Glomerular visceral epithelial cell (primary cell): ENCODE measurements around the gene ZMYND11.

ENCODE experiments used
- DNase-seq: peaks from one replicate; pipeline ENCODE4 v3.0.0-alpha.2; 2016; ENCODE audit errors: extremely low spot score

ZMYND11 gene

DNA sequence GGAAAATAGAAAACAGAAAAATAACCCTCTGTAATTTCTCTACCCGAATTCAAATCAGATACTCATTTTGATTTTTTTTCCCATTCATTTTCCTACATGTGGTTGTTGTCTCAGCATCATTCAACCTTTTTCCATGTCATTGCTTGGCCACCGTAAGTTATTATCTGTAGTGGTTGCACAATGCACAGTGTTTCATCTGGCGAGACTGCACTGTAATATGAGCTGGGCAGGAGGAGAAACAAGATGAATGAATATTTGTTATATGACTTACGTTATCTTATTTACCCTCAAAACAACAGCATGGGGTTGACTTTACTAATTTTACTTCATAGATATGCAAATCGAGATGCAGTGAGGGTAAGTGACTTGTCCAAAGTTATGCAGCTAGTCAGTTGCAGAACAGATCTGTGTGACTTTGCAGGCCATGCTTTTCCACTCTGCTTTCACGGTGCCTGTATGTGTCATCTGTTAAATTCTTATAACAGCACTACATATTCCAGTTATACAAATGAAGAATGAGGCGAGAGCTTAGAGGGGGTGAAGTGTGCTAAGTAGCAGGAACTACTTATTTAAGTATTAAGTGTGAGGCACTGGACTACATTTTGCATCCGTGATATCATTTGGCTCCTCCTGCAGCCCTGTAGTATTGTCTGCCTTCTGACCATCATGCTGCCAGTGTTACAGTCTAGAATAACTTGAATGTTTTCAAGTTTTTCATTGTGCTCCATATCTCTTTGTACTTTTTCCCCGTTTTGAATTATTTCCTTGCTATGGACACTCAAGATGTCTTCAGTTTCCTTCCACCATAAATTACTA lies 56.7 kb downstream of the ZMYND11 start:
- no peak for DNase-seq

DNA sequence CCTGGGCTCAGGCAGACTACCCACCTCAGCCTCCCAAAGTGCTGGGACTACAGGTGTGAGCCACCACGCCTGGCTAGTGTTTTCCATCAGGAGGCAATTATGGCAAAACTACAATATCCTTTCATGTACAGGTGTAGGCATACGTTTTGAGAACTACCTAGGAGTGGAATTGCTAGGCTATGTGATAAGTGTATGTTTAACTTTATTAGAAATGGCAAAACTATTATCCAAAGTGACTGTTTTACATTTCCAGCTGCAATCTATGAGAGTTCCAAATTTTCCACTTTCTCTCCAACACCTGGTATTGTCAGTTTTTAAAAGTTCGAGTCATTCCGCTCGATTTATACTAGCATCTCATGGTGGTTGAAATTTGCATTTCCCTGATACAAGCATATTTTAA lies 59.0 kb downstream of the ZMYND11 start:
- DNase-seq = no peak

DNA sequence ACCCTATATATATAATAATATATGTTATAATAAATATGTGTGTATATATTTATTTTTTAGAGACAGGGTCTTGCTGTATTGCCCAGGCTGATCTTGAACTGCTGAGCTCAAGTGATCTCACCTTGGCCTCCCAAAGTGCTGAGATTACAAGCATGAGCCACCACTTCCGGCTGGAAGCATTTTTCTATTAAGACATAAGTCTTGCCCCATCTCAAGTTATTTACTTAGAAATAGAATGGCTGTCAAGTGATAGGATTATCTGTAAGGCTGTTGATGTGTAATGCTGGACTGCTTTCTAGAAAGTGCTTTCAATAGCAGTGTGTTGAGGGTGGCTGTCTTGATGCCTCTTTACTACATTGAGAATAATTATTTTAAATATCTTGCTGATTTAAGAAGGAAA lies 65.2 kb downstream of the ZMYND11 start:
- DNase-seq = no peak

DNA sequence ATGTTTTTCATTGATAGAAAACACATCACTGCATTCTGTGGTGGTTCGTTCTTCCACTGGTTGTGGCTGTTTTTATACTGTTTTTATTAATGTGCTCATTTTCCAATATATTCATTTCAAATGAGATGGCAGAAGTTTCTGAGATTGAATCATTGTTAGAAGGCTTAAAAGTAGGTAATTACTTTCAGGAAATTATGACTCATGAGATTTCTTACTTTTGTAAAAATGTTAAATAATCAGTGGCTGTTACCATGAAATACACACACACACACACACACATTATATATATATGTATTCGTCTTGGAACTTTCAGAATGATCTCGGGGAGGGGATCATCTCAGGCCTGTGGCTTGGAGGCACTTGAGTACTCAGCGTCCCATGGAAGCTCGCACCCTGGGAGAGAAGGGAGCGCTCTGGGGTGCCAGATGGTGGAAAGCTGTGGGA lies 66.1 kb downstream of the ZMYND11 start:
- peak; percentile 5 for DNase-seq

DNA sequence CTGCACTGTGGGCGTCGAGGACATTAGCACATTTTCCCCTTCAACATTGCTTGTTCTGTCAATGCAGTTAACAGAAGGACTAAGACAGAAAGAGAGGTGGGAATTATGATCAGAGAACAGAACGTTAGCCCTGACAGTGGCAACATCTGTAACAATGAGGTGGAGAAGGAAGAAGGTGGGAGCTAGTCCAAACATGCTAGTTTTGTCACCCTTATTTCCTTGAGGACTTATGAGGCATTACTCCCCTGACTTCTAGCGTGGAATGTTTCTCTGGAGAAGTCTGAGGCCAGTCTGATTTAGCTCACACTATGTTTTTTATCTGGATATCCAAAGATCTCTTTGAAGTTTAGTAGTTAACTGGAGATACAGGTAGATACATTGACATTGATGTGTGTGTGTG lies 73.4 kb downstream of the ZMYND11 start:
- no peak for DNase-seq

DNA sequence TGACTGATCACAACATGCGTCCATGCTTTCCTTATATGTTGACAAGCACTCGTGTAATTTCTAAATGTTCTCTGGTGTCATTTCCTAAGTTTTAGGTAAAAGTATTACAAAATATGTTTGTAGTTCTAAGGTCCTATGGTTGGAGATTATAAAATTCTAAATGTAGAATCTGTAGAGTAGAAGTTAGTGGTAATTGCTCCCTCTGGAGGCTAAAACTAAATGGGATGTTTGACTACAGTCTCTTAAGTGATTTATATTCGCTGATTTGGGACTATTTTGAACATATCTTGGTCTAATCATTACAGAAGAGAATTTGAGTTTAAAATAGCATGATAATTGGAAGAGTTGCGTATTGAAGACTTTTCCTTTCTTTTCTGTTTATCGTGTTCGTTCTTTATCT lies 74.1 kb downstream of the ZMYND11 start:
- no peak for DNase-seq

DNA sequence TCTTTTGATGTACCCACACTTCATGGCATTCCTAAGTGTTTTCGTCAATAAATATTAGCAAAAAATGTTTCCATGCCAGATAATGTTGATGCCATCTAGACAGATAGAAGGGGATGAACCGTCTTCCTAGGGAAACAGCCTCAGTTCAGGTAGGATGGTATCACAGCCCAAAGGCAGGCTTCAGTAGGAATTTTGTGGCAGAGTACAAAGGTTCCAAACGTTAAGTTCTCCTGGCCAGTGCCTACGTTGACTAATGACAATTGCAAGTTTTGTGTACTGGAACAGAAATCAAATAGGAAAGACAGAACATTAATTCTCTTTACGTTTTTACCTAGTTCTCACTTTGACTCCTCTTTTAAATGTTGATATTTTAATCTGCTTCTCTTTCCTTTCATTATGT lies 75.0 kb downstream of the ZMYND11 start:
- no peak for DNase-seq

DNA sequence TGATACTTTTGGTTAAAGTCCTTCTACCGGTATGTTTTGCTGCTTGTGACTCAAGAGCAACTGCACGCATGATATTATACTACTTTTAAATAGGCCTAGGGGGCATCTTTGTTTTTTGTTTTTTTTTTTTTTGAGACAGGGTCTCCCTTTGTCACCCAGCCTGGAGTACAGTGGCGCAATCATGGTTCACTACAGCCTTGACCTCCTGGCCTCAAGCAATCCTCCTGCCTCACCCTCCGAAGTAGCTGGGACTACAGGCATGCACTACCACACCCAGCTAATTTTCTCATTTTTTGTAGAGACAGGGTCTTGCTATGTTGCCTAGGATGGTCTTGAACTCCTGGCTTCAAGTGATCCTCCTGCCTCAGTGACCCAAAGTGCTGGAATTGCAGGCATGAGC lies 80.2 kb downstream of the ZMYND11 start:
- DNase-seq = no peak

- no peak for DNase-seq
Measured at GRCh38 chr10:218798-219197, 83.5 kb downstream of the ZMYND11 start.

DNA sequence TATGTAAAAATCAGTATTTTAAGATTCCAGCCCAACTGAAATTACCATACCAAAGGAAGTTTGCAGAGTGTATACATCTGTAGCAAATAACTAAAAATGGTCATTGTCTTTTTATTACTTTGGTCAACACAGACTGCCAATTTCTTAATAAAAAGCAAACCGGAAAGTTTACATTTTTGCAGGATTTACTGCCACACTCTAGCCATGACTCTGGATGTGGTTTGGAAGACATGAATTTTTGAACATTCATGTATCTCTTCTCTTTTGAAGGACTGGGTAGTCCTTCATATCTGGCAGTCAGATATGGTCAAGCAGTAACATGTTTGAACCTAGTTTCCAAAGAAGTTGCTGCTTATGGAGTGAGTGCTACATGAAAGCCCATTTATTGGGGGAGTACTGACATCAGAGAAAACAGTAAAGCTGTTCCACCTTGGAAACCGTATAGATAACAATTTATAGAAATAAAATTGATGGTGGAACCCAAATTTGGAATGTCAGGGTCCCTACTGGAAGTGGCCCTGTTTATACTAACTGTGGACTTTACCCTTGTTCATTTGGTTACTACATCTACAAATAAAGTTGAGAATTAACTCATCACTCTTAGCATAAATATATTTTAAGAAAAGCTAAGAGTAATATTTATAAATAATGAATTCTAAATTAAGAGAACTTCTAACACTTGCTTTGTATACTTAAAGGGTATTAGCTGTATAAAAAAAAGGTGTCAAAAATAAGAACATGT lies 84.6 kb downstream of the ZMYND11 start:
- no peak for DNase-seq

DNA sequence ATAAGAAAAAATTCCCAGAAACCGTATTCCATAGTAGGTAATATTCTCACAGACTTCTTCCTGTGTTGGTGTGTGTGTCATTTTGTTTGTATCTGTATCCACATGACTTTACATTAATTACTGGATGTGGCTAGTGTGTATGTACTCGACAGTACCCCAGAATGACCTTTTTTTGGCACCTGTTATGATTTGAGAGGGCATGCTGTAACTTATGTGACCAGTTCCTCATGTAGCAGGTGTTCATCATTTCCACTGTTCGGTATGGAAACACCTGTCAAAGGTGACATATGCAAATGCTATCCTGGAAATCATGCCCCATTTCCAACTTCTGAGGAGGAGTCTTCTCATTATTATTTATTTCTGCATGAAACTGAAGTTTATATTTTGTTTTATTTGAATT lies 89.3 kb downstream of the ZMYND11 start:
- DNase-seq = no peak

GRCh38 chr10:226018-226417 lies 90.8 kb downstream of the ZMYND11 start:
- no peak for DNase-seq

DNA sequence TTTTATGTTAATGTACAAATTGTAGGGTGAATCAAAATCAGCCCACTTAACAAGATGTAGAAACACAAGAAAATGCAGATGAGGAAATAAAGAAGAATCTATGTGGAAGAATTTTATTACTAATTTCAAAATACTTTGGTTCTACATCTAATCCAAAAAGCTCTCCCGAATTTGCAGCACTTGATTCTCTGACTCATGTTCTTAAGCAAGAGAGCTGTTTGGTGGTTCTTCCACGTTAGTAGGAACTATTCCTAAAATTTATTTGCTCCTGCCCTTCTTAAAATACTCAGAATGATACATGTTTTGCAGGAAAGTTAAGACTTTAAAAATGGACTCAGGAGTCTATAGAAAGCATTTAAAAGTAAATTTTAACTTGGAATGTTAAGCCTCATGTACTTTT lies 91.8 kb downstream of the ZMYND11 start:
- DNase-seq = no peak

- no peak for DNase-seq
Measured at GRCh38 chr10:228366-228765, 93.1 kb downstream of the ZMYND11 start.

DNA sequence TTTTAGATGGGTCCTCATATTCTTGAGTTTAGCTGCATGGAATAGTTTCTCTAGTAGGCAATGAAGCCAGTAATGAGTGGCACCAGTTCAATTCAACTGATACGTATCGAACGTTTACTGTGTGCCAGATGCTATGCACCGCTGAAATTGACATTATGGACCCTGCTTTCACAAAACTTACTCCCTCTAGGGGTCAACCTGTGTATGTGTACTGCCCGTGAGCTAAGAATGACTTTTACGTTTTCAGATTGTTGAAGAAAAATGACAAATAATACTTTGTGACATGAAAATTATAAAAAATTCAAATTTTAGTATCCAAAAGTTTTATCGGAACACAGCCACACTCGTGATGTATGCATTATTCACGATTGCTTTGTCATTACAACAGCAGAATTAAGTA lies 95.5 kb downstream of the ZMYND11 start:
- DNase-seq = no peak

- no peak for DNase-seq
Measured at GRCh38 chr10:232061-232460, 96.8 kb downstream of the ZMYND11 start.

GRCh38 chr10:232878-233277 lies 97.6 kb downstream of the ZMYND11 start:
- no peak for DNase-seq

DNA sequence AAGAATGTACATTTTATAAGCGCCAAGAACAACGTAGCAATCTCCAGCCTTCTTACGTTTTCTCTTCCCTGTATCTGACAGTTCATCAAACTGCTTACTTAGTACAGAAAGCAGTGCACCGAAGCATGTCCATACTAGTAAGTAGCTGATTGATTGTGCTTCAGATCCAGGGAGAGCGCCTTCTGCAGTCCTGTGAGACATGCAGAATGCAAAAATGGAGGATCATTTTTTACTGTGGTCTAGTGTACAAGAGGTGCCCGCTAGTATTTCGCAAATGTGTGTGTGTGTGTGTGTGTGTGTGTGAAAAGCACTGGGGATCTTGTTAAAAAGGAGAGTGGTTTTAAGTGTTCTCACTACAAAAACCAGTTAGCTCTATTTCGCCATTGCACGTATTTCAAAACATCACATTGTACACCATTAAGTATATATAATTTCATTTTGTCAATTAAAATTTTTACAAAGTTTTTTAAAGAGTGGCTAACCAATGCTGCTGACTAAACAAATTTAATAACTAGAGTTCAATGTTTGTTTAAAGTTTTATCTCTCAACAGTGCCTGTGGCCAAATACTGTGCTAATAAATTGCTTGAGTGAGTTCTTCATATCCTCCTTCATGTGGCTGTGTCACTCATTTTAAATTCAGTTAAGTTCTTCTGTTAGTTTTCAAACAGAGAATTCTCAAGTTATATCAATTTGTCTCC lies 99.6 kb downstream of the ZMYND11 start:
- DNase-seq = no peak

- DNase-seq = no peak
Measured at GRCh38 chr10:235915-236314, 100.7 kb downstream of the ZMYND11 start.

DNA sequence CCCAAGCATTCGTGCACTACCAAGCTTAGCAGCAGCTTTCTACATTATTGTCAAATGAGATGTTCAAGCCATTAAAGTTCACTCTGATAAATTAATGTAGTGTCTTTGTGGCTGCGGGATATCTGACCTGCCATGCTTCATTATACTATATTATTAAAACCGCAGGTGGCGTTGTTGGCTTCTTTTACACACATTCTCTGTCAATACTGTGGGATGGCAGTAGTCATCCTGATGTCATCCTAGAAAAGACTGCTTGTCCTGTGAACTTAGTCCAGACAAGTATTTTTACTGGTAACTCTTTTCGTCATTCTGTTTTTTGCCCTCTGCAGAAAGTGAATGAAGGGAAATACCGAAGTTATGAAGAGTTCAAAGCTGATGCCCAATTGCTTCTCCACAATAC lies 103.9 kb downstream of the ZMYND11 start:
- peak; percentile 43 for DNase-seq

DNA sequence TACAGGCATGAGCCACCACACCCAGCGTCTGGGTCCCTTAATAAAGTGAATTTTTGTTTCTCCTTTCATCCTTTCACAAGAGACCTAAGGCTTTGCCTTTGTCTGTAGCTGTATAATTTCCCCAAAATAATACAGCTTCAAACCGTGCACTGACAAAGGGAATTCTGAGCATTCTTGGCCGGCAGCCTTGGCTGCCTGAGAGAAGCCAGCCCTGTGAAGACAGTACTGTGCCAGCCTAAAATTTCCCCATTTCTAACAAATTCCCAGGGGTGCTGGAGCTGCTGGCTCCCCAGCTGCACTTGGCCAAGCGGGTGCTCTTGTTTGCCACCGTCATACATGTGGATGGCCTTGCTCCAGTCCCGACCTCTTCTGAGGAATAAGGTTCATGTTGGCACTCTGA lies 106.2 kb downstream of the ZMYND11 start:
- no peak for DNase-seq

DNA sequence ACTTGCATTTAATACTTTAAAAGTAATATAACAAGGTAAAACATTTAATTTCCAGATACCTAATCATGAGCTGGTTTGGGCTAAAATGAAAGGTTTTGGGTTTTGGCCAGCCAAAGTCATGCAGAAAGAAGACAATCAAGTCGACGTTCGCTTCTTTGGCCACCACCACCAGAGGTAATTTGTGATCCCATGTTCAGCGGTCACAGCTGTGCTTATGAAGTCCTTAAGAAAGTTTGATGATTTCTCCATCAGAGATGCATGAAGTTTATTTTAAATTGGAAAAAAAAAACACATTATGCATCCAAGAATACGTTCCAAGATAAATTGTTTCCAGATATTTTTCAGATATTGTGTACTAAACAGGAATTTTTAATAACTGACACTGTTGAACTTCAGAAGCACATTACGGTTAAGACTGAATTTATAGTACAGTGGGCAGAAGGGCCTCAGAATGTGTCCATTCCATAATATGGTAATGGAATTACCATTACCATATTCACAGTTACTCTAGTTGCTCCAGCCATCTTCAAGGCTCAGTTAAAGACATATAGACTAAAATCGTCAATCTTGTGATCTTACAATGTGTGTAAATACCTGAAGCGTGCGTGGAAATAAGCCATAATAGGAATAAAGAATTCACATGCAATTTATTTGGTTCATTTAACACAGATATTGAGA lies 106.8 kb downstream of the ZMYND11 start:
- no peak for DNase-seq
